A549 (cell line): ENCODE results near the gene SERPINE1.

Experiments used
- CHD4 ChIP-seq: fragments of 200-600 bp; sonication (generic); IDR thresholded peaks from 2 replicates; pipeline ENCODE4 v1.6.1; 2016; ENCODE audit warnings: antibody characterized with exemption, mild to moderate bottlenecking, borderline replicate concordance
- CTCF ChIP-seq: fragments of >200 bp; sonication (Bioruptor Twin); formaldehyde crosslinking; IDR thresholded peaks from 3 replicates; pipeline ENCODE4 v1.5.1; 2016
- EP300 ChIP-seq, 2 experiments: fragments of >200 bp; sonication (Bioruptor Twin); formaldehyde crosslinking; IDR thresholded peaks; 2 replicates in 1 of 2; 3 replicates in 1 of 2; pipeline ENCODE4 v1.6.1; 2016 to 2017
- FOXS1 ChIP-seq: fragments of 250-450 bp; sonication (Bioruptor Pico); IDR thresholded peaks from 2 replicates; pipeline ENCODE4 v1.5.0; 2020; ENCODE audit warnings: mild to moderate bottlenecking, moderate library complexity
- JUN ChIP-seq, 2 experiments: fragments of >200 bp; sonication (Bioruptor Twin); formaldehyde crosslinking; IDR thresholded peaks; 2 replicates in 1 of 2; 3 replicates in 1 of 2; pipeline ENCODE4 v1.6.1; 2016 to 2017
- NFE2L2 ChIP-seq: fragments of 150-350 bp; conservative IDR thresholded peaks from 2 replicates; pipeline ENCODE4 v1.6.1; 2014; ENCODE audit warnings: low read length
- PHF8 ChIP-seq: fragments of 200-600 bp; sonication (generic); IDR thresholded peaks from 2 replicates; pipeline ENCODE4 v1.6.1; 2016; ENCODE audit warnings: low read depth, mild to moderate bottlenecking, antibody characterized with exemption, moderate library complexity, borderline replicate concordance
- POLR2A ChIP-seq: IDR thresholded peaks from 2 replicates; pipeline ENCODE4 v1.6.1; 2012; ENCODE audit warnings: mild to moderate bottlenecking, low read length
- POLR2AphosphoS2 ChIP-seq: conservative IDR thresholded peaks from 2 replicates; pipeline ENCODE4 v1.6.1; 2012; ENCODE audit warnings: low read length, improper control_type of control experiment, inconsistent platforms
- RAD21 ChIP-seq, 2 experiments: fragments of >200 bp in 1 of 2; sonication (Bioruptor Twin) in 1 of 2; formaldehyde crosslinking in 1 of 2; IDR thresholded peaks in 1 of 2; conservative IDR thresholded peaks in 1 of 2; 2 replicates in 1 of 2; 3 replicates in 1 of 2; pipeline ENCODE4 v1.6.1; 2012 to 2018; ENCODE audit warnings: inconsistent platforms in 1 of 2
- TP53 ChIP-seq: fragments of 250-450 bp; sonication (Bioruptor Pico); IDR thresholded peaks from 2 replicates; pipeline ENCODE4 v1.5.0; 2021; ENCODE audit warnings: mild to moderate bottlenecking, moderate library complexity
- ZNF302 ChIP-seq: fragments of 250-450 bp; sonication (Bioruptor Pico); IDR thresholded peaks from 2 replicates; pipeline ENCODE4 v1.9.0; 2021; ENCODE audit warnings: inconsistent platforms, mild to moderate bottlenecking, moderate library complexity

DNA sequence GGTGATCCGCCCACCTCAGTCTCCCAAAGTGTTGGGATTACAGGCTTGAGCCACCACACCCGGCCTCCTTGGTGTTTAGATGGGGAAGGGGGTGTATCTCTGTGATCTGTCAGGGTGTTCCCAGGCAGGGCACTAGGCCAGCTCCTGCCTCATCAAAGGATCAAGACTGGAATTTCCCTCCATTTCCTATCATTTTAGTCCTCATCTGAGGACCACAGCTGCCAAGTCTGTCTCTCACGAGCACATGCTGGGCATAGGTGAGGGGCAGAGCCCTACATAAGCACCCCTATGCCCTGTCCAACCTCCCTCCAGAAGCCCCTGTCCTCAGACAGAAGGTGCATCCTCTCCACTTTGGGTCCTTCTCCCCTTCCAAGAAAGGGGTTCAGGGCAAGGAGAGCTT lies 22.1 kb upstream of the SERPINE1 start:
- TF ChIP-seq TP53 (CRISPR knock-in tag) (no peak), CTCF (no peak), CHD4 (no peak), FOXS1 (CRISPR knock-in tag) (no peak), RAD21 (conservative IDR thresholded peaks at IDR 0.05 in 1 of 2, IDR thresholded peaks at IDR 0.05 in 1 of 2) (no peak), NFE2L2 (no peak), JUN (IDR thresholded peaks at IDR 0.05) (no peak), PHF8 (no peak), EP300 (IDR thresholded peaks at IDR 0.05) (no peak), POLR2AphosphoS2 (no peak), ZNF302 (CRISPR knock-in tag) (no peak), POLR2A (no peak)
